Immature natural killer cell (primary cell): ENCODE measurements around the gene RAB9A. TPM values are rescaled to one million over a fixed set of nuclear protein-coding genes. Genes with fewer than 3 reads are reported as not detected.
"Not testable (repeated sequence)": the region's sequence is repeated elsewhere in the genome, so short reads cannot be mapped to it uniquely, and the experiment has no call there.

Experiments used
- DNase-seq, 3 donors: peaks; one replicate each; pipeline ENCODE4 v3.0.0; 2022; ENCODE audit warnings: mixed read lengths in 1 of 3
- H3K27ac Mint-ChIP-seq, 6 donors: one replicate each; pipeline ENCODE4 v1.8.0; 2020; ENCODE audit warnings: mixed read lengths in 6 of 6, mild to moderate bottlenecking in 5 of 6, inconsistent platforms in 4 of 6, moderate library complexity in 3 of 6
- H3K27me3 Mint-ChIP-seq, 3 donors: one replicate each; pipeline ENCODE4 v1.8.0; 2020 to 2021; ENCODE audit warnings: low read depth in 3 of 3, mild to moderate bottlenecking in 3 of 3, mixed read lengths in 3 of 3, moderate library complexity in 3 of 3, inconsistent platforms in 1 of 3
- H3K36me3 Mint-ChIP-seq, 3 donors: one replicate each; pipeline ENCODE4 v1.8.0; 2020; ENCODE audit warnings: mixed read lengths in 3 of 3, inconsistent platforms in 2 of 3, mild to moderate bottlenecking in 2 of 3
- H3K4me1 Mint-ChIP-seq, 2 donors: one replicate each; pipeline ENCODE4 v1.8.0; 2020; ENCODE audit warnings: inconsistent platforms in 2 of 2, mild to moderate bottlenecking in 2 of 2, mixed read lengths in 2 of 2, moderate library complexity in 1 of 2
- H3K4me3 Mint-ChIP-seq, 5 donors: one replicate each; pipeline ENCODE4 v1.8.0; 2020; ENCODE audit warnings: mild to moderate bottlenecking in 5 of 5, mixed read lengths in 5 of 5, inconsistent platforms in 3 of 5, moderate library complexity in 3 of 5
- H3K9me3 Mint-ChIP-seq, 6 donors: one replicate each; pipeline ENCODE4 v1.8.0; 2020; ENCODE audit warnings: mild to moderate bottlenecking in 6 of 6, mixed read lengths in 6 of 6, inconsistent platforms in 4 of 6, moderate library complexity in 3 of 6
- polyA plus RNA-seq, 3 donors: library from polyadenylated mRNA; unstranded; fragments of 300-500 nt; fragmentation: Illumina TruSeq; gene quantifications; one replicate each; pipeline ENCODE4 v1.2.3, GENCODE V29; 2021

Gene RAB9A, protein sequence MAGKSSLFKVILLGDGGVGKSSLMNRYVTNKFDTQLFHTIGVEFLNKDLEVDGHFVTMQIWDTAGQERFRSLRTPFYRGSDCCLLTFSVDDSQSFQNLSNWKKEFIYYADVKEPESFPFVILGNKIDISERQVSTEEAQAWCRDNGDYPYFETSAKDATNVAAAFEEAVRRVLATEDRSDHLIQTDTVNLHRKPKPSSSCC
- 10 to 100 TPM; 45.8 to 70.2 (median 48.0) TPM for polyA plus RNA-seq

DNA sequence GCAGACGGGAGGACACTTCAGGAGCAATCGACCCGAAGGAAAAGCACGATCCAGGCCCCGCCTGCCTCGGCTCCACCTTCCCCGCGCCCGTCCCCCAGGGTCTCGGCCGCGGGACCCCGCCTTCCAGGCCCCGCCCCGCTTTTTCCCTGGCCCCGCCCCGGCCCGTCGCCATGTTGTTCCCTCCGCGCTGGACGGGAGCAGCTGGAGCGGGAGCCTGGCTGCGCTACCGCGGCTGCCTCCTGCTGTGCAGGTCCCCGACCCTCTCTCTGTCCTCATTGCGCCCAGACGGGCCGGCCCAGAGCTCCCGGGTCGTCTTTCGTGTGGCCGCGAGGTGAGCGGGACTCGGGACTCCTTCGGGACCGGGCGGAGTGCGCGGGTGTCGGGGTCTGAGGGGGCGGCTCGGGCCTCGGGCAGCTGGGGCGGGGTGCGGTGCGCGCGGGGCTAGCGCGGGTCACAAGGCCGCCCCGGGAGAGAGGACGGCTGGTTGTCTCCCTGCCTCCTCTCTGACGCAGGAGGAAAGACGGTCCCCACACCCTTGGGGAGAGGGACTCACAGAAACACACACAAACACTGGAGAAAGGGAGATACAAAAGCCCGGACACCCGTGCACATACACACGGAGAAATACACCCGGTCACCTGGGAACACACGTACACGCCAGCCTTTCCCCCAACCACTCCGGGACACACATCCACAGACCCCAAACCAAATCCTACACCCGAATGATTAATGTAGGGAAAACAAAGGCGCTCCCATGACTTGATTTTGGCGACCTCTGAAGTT is at the start of gene RAB9A:
Gene RAB9A (plus strand): TSS at position 171 of the 783 bp plus-strand sequence. CDS start 19,619 bp downstream, outside the sequence.
- H3K36me3 Mint-ChIP-seq = no peaks in the 10 kb centered on the region
- H3K9me3 Mint-ChIP-seq = peaks cover 0 to 2% (median 0%) of the 10 kb centered on the region in 6 donors
- peak within 1 kb of the TSS; percentile 93 to 98 (median 96) for H3K27ac Mint-ChIP-seq
- H3K4me3 Mint-ChIP-seq = peak within 1 kb of the TSS; percentile 90 to 95 (median 94)
- H3K4me1 Mint-ChIP-seq = peaks cover 55 to 68% of the 10 kb centered on the region in 2 donors
- peaks cover 9 to 15% (median 13%) of the 10 kb centered on the region in 3 donors for H3K27me3 Mint-ChIP-seq
- peak; percentile 74 to 80 (median 80) for DNase-seq

DNA sequence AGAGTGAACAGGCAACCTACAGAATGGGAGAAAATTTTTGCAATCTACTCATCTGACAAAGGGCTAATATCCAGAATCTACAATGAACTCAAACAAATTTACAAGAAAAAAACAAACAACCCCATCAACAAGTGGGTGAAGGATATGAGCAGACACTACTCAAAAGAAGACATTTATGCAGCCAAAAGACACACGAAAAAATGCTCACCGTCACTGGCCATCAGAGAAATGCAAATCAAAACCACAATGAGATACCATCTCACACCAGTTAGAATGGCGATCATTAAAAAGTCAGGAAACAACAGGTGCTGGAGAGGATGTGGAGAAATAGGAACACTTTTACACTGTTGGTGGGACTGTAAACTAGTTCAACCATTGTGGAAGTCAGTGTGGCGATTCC is 47.2 kb upstream of the RAB9A start:
- H3K36me3 Mint-ChIP-seq = peaks cover 0 to 10% (median 0%) of the 10 kb centered on the region in 3 donors

DNA sequence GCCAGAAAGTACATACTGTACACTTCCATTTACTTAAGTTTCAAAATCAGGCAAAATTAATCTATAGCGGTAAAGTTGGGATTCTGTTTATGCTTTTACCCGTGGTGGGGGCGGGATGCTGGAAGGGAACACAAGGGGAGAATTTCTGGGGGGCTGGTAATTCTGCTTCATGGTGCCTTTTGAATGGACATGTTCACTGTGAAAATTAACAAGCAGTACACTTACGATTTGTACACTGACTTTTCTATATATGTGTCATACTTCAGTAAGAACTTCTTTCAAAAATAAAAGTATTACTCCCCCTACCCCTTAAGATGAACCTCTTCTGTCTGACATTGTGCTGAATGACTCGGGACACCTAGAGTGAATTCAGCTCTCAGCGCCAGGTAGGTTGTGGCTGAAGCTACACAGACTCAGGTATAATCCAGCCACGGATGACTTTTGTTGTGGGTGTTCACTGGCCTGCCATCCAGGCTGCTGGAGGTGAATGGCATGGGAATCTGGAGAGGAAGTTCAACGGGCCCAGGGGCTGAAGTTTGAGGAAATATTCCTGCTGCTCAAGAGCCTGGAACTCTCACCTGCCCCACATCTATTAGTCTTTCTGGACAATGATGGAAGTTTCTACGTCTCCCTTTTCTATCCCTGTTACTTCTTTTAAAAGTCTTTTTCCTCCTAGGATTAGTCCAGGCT is 43.3 kb upstream of the RAB9A start:
- H3K27me3 Mint-ChIP-seq = peaks cover 0 to 12% (median 0%) of the 10 kb centered on the region in 3 donors
- no peaks in the 10 kb centered on the region for H3K36me3 Mint-ChIP-seq
- peaks cover 0 to 4% of the 10 kb centered on the region in 2 donors for H3K4me1 Mint-ChIP-seq
- H3K27ac Mint-ChIP-seq = peak overlapping the region in 1 of 6 donors; percentile 34
- DNase-seq = no peak
- no peak overlapping the region for H3K4me3 Mint-ChIP-seq
- no peaks in the 10 kb centered on the region for H3K9me3 Mint-ChIP-seq

More for the DNA sequence above, 47.2 kb upstream of the RAB9A start:
- H3K27me3 Mint-ChIP-seq = peaks cover 0 to 13% (median 2%) of the 10 kb centered on the region in 3 donors
- not testable (repeated sequence) for DNase-seq, H3K27ac Mint-ChIP-seq, H3K4me3 Mint-ChIP-seq, H3K4me1 Mint-ChIP-seq
- peaks cover 0 to 16% (median 8%) of the 10 kb centered on the region in 6 donors for H3K9me3 Mint-ChIP-seq

- peak overlapping the region in 1 of 6 donors; percentile 34 for H3K27ac Mint-ChIP-seq
Observed at GRCh38 chrX:13646154-13646549, 42.8 kb upstream of the RAB9A start.

DNA sequence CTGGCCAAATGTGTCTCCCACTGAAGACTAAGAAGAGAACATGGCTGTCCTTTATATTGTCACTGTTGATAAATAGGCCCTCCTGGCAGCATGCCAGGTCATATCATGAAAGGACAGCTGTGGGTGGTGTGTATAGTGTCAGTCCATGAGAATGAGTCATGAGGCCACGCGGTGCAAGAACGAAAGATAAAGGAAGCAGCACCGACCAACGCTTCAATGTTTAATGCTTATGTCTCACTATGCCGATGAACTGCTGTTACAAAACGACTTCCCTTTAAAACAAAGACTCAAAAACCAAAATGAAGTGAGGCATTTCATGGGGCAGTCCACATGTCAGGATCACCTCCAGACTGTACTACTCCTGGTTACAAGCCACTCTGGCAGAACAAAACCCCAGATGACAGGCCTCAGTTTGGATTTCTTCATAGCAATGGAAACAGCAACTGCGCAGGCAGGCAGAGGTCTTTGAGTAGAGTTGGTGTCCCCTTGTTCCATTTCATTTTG is 41.2 kb upstream of the RAB9A start:
- peak overlapping the region in 2 of 5 donors; percentile 57 to 65 for H3K4me3 Mint-ChIP-seq
- H3K36me3 Mint-ChIP-seq = no peaks in the 10 kb centered on the region
- peaks cover 0 to 12% (median 0%) of the 10 kb centered on the region in 3 donors for H3K27me3 Mint-ChIP-seq

More at GRCh38 chrX:13646154-13646549, 42.8 kb upstream of the RAB9A start:
- Mint-ChIP-seq H3K4me3 (no peak overlapping the region), H3K27me3 (peaks cover 0 to 12% (median 0%) of the 10 kb centered on the region in 3 donors), H3K4me1 (peaks cover 0 to 4% of the 10 kb centered on the region in 2 donors), H3K36me3 (no peaks in the 10 kb centered on the region), H3K9me3 (no peaks in the 10 kb centered on the region)
- peak in 2 of 3 donors; percentile 9 to 14 for DNase-seq

GRCh38 chrX:13648336-13648735 is 40.6 kb upstream of the RAB9A start:
- H3K36me3 Mint-ChIP-seq, H3K4me3 Mint-ChIP-seq, DNase-seq, H3K9me3 Mint-ChIP-seq: not testable (repeated sequence)
- H3K27me3 Mint-ChIP-seq = peaks cover 0 to 12% (median 2%) of the 10 kb centered on the region in 3 donors
- peak overlapping the region in 3 of 6 donors; percentile 87 to 93 (median 87) for H3K27ac Mint-ChIP-seq
- H3K4me1 Mint-ChIP-seq = peaks cover 13 to 15% of the 10 kb centered on the region in 2 donors

More for the DNA sequence above, 41.2 kb upstream of the RAB9A start:
- peak; percentile 6 to 69 (median 14) for DNase-seq
- H3K27ac Mint-ChIP-seq = peak overlapping the region in 5 of 6 donors; percentile 56 to 93 (median 87)
- peaks cover 0 to 2% (median 0%) of the 10 kb centered on the region in 6 donors for H3K9me3 Mint-ChIP-seq
- peaks cover 7 to 11% of the 10 kb centered on the region in 2 donors for H3K4me1 Mint-ChIP-seq

GRCh38 chrX:13649838-13650237 is 39.1 kb upstream of the RAB9A start:
- peaks cover 0 to 2% (median 0%) of the 10 kb centered on the region in 6 donors for H3K9me3 Mint-ChIP-seq
- H3K4me3 Mint-ChIP-seq = no peak overlapping the region
- H3K4me1 Mint-ChIP-seq = peaks cover 25 to 28% of the 10 kb centered on the region in 2 donors
- no peaks in the 10 kb centered on the region for H3K36me3 Mint-ChIP-seq
- H3K27ac Mint-ChIP-seq = no peak overlapping the region
- no peak for DNase-seq
- peaks cover 0 to 7% (median 6%) of the 10 kb centered on the region in 3 donors for H3K27me3 Mint-ChIP-seq

- peaks cover 25 to 33% of the 10 kb centered on the region in 2 donors for H3K4me1 Mint-ChIP-seq
- no peak overlapping the region for H3K27ac Mint-ChIP-seq
- peaks cover 0 to 4% (median under 1%) of the 10 kb centered on the region in 3 donors for H3K36me3 Mint-ChIP-seq
- DNase-seq = no peak
- peaks cover 0 to 8% (median 7%) of the 10 kb centered on the region in 3 donors for H3K27me3 Mint-ChIP-seq
- H3K4me3 Mint-ChIP-seq = no peak overlapping the region
- peaks cover 0 to 2% (median 0%) of the 10 kb centered on the region in 6 donors for H3K9me3 Mint-ChIP-seq
Observed at GRCh38 chrX:13650318-13650717, 38.6 kb upstream of the RAB9A start.

GRCh38 chrX:13651150-13651549 is 37.8 kb upstream of the RAB9A start:
- DNase-seq = no peak
- Mint-ChIP-seq H3K36me3 (peaks cover 0 to 7% (median 5%) of the 10 kb centered on the region in 3 donors), H3K4me3 (peak overlapping the region in 1 of 5 donors; percentile 2), H3K27me3 (peaks cover 0 to 8% (median 7%) of the 10 kb centered on the region in 3 donors), H3K4me1 (peaks cover 25 to 36% of the 10 kb centered on the region in 2 donors), H3K27ac (peak overlapping the region in 2 of 6 donors; percentile 18 to 77), H3K9me3 (peaks cover 0 to 2% (median 0%) of the 10 kb centered on the region in 6 donors)

GRCh38 chrX:13652287-13652793 is 36.6 kb upstream of the RAB9A start:
- Mint-ChIP-seq H3K4me1 (peaks cover 25 to 36% of the 10 kb centered on the region in 2 donors), H3K27ac (peak overlapping the region; percentile 94 to 98 (median 96)), H3K4me3 (peak overlapping the region; percentile 93 to 95 (median 94)), H3K9me3 (peaks cover 0 to 2% (median 0%) of the 10 kb centered on the region in 6 donors), H3K27me3 (peaks cover 0 to 8% (median 2%) of the 10 kb centered on the region in 3 donors), H3K36me3 (peaks cover 0 to 14% (median 12%) of the 10 kb centered on the region in 3 donors)
- no peak for DNase-seq

DNA sequence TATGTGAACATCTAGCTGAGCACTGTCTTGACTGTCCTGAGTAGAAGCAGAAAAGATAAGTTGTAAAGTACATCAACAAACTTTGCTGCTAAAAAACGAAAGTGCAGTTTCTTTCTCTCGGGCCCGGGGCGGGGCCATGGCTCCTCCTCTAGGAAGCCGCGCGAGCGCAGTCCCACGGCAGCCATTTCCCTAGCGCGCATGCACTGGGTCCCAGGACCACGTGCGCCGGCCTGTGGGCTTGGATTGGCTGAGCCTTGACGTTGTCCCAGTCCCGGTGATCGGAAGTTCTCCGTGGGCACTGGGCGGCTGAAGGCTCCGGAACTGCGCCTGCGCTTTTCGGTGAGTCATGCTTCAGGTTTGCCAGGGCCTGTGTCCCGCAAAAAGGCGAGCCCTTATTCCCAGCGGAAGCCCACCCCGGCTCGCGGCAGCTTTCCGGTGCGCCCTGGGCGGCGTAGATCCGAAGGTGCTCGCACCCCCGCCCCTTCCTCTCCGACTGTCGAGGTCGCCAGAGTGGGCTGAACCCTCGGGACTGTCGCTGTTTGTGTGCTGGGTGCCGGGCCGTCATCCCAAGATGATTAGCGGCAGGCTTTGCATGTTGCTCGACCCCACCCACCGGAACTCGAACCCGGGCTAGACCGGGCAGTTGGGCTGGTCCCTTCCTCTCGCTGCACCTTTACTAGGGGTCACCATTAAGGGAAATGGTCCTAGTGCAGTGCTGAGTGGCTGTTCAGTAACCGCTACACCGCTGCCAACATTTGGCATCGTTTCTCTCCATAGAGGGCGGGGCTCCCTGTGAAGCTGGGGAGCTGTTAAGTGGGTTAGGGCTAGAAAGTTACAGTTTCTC is 35.9 kb upstream of the RAB9A start, which contains the start of gene TCEANC:
Gene TCEANC (plus strand): TSS at position 292 of the 844 bp plus-strand sequence. CDS start 9,368 bp downstream, outside the sequence.
- H3K27me3 Mint-ChIP-seq = peaks cover 0 to 8% (median 0%) of the 10 kb centered on the region in 3 donors
- H3K9me3 Mint-ChIP-seq = peaks cover 0 to 2% (median 0%) of the 10 kb centered on the region in 6 donors
- H3K4me1 Mint-ChIP-seq = peaks cover 20 to 36% of the 10 kb centered on the region in 2 donors
- peak within 1 kb of the TSS; percentile 94 to 98 (median 96) for H3K27ac Mint-ChIP-seq
- peaks cover 3 to 14% (median 13%) of the 10 kb centered on the region in 3 donors for H3K36me3 Mint-ChIP-seq
- peak within 1 kb of the TSS; percentile 93 to 95 (median 94) for H3K4me3 Mint-ChIP-seq
- DNase-seq = peak; percentile 95 to 96 (median 95)

- H3K27ac Mint-ChIP-seq = peak overlapping the region; percentile 94 to 98 (median 96)
- peaks cover 0 to 2% (median 0%) of the 10 kb centered on the region in 6 donors for H3K9me3 Mint-ChIP-seq
- peaks cover 3 to 17% (median 14%) of the 10 kb centered on the region in 3 donors for H3K36me3 Mint-ChIP-seq
- H3K27me3 Mint-ChIP-seq = peaks cover 0 to 8% (median 0%) of the 10 kb centered on the region in 3 donors
- peaks cover 24 to 44% of the 10 kb centered on the region in 2 donors for H3K4me1 Mint-ChIP-seq
- peak overlapping the region in 4 of 5 donors; percentile 93 to 95 (median 94) for H3K4me3 Mint-ChIP-seq
- no peak for DNase-seq
Observed at GRCh38 chrX:13654116-13654515, 34.8 kb upstream of the RAB9A start.
